HG02571 (cell line): ENCODE results near the gene ABCA13.

Experiments used
- ATAC-seq: cut with Tn5 transposase; IDR thresholded peaks from one replicate; pipeline ENCODE4 v1.9.1; 2021; ENCODE audit warnings: mild to moderate bottlenecking, moderate library complexity; ENCODE audit not compliant: unreplicated experiment

The ABCA13 gene

GRCh38 chr7:48502021-48502420 is 330.8 kb downstream of the ABCA13 start:
- ATAC-seq: no peak

- ATAC-seq: no peak
These were observed 333.8 kb downstream of the ABCA13 start for GRCh38 chr7:48505051-48505450.

GRCh38 chr7:48505466-48505865 is 334.2 kb downstream of the ABCA13 start:
- ATAC-seq: no peak

- no peak for ATAC-seq
These were observed 335.3 kb downstream of the ABCA13 start for GRCh38 chr7:48506569-48506968.

GRCh38 chr7:48511080-48511479 is 339.8 kb downstream of the ABCA13 start:
- no peak for ATAC-seq

- ATAC-seq: no peak
These were observed 341.6 kb downstream of the ABCA13 start for GRCh38 chr7:48512892-48513291.

GRCh38 chr7:48515171-48515570 is 343.9 kb downstream of the ABCA13 start:
- ATAC-seq: no peak

- ATAC-seq: no peak
These were observed 346.8 kb downstream of the ABCA13 start for GRCh38 chr7:48518092-48518491.

- no peak for ATAC-seq
These were observed 351.4 kb downstream of the ABCA13 start for GRCh38 chr7:48522692-48523091.

- ATAC-seq: no peak
These were observed 354.8 kb downstream of the ABCA13 start for GRCh38 chr7:48525736-48526732.

- ATAC-seq: no peak
These were observed 357.4 kb downstream of the ABCA13 start for GRCh38 chr7:48528646-48529045.

GRCh38 chr7:48537561-48537960 is 366.3 kb downstream of the ABCA13 start:
- no peak for ATAC-seq

- no peak for ATAC-seq
These were observed 369.5 kb downstream of the ABCA13 start for GRCh38 chr7:48540746-48541145.

- ATAC-seq: no peak
These were observed 377.4 kb downstream of the ABCA13 start for GRCh38 chr7:48548667-48549066.

- no peak for ATAC-seq
These were observed 380.4 kb downstream of the ABCA13 start for GRCh38 chr7:48551652-48552051.

- ATAC-seq: no peak
These were observed 392.1 kb downstream of the ABCA13 start for GRCh38 chr7:48563334-48563733.

GRCh38 chr7:48575516-48575915 is 404.3 kb downstream of the ABCA13 start:
- ATAC-seq: no peak

GRCh38 chr7:48587475-48587874 is 416.2 kb downstream of the ABCA13 start:
- ATAC-seq: no peak

- ATAC-seq: no peak
These were observed 423.1 kb downstream of the ABCA13 start for GRCh38 chr7:48594349-48594748.

- ATAC-seq: no peak
These were observed 424.5 kb downstream of the ABCA13 start for GRCh38 chr7:48595756-48596155.

- ATAC-seq: no peak
These were observed 439.4 kb downstream of the ABCA13 start for GRCh38 chr7:48610705-48611104.

- no peak for ATAC-seq
These were observed 440.7 kb downstream of the ABCA13 start for GRCh38 chr7:48611993-48612392.

GRCh38 chr7:48617508-48617907 is 446.2 kb downstream of the ABCA13 start:
- ATAC-seq: no peak
